Measurements from ENCODE around the gene BCO2.
"Not testable (repeated sequence)": the region's sequence is repeated elsewhere in the genome, so short reads cannot be mapped to it uniquely, and the experiment has no call there.

Gene BCO2

GRCh38 chr11:112167145-112167544 is 8.2 kb upstream of the BCO2 start, which contains the start of gene TEX12:
Gene TEX12 (plus strand): TSS chr11:112167372. CDS start chr11:112169269, 1,897 bp downstream.
- DNase-seq = no peak

- DNase-seq = no peak
Observed at GRCh38 chr11:112172362-112172994, 2.8 kb upstream of the BCO2 start.

DNA sequence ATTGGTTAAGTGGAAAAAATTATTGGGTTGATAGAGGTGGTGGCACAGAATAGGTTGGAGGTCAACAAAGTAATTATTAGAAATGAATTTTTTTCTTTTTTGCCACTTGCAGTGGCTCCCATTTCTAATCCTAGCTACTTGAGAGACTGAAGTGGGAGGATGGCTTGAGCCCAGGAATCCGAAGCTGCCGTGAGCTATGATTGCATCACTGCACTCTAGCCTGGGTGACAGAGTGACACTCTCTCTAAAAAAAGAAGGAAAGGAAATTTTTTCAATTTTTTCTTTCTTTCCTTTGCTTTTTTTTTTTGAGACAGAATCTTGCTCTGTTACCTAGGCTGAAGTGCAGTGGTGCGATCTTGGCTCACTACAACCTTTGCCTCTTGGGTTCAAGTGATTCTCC is 2.2 kb upstream of the BCO2 start:
- no peak for DNase-seq

GRCh38 chr11:112175599-112175952 is 264 bp downstream of the BCO2 start:
- no peak for DNase-seq

DNA sequence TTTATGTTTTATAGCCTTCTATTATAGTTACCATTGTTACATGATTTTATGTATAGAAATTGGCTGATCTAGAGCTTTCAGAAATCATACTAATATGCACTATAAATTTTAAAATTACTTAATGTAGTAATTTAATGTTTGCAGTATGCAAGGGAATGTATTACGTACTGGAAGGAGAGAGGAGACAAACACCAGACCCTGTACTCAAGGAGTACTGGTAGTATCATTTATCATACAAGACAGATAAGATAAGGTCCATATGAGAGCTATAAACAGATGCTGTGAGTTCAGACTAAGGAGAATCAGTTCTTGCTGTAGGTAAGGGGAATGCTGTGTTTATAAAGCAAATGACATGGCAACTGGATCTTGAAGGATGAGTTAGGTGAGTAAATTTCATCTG is 765 bp downstream of the BCO2 start:
- no peak for DNase-seq

GRCh38 chr11:112177589-112177988 is 2.3 kb downstream of the BCO2 start:
- DNase-seq = no peak

DNA sequence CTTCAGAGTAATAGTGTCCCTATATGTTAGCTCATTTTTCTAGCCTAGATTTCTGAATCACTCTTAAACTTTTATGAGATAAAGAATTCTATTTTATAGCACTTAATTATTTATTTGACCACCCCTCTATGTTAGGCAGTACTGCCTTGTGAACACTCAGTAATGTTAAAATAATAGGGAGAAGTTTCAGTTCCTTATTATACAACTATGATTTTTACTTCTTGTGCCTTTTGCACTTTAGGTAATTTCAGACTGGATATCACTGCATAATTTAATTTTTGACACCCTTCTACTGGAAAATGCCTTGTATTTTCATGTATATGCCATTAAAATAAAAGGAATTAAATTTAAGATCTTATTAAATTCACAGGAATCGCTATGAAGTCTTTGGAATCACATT is 3.1 kb downstream of the BCO2 start:
- DNase-seq = no peak

DNA sequence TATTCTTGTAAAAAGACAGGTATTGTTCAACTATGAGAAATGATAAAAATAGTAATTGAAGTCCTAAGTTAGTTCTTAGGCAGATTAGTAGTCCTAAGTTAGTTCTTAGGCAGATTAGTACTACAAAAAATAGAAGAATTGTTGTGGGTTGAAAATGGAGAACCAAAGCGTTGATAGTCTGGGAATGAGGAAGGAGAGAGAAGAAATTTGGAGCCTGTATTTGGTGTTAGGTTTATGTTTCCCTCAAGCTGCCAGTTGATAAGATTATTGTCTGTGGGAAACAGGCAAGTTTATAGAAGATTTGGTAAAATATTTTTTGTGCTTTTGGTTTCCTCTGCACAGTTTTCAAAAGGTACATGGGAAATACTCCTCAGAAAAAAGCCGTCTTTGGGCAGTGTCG is 3.6 kb downstream of the BCO2 start:
- no peak for DNase-seq

GRCh38 chr11:112179601-112180000 is 4.3 kb downstream of the BCO2 start:
- DNase-seq = no peak

DNA sequence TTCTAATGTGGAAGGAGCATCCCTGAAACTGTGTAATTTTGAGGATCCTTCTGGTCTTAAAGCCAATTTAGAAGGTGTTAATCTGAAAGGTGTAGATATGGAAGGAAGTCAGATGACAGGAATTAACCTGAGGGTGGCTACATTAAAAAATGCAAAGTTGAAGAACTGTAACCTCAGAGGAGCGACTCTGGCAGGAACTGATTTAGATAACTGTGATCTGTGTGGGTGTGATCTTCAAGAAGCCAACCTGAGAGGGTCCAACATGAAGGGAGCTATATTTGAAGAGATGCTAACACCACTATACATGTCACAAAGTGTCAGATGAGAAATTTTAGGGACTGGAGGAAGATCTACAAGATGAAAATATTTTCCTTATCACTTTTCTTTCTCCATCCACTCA is 7.6 kb downstream of the BCO2 start:
- DNase-seq = no peak

- DNase-seq = no peak
Observed at GRCh38 chr11:112185883-112186282, 10.6 kb downstream of the BCO2 start.

- DNase-seq = no peak
Observed at GRCh38 chr11:112186304-112186703, 11.0 kb downstream of the BCO2 start.

GRCh38 chr11:112195113-112195512 is 19.8 kb downstream of the BCO2 start:
- not testable (repeated sequence) for DNase-seq

DNA sequence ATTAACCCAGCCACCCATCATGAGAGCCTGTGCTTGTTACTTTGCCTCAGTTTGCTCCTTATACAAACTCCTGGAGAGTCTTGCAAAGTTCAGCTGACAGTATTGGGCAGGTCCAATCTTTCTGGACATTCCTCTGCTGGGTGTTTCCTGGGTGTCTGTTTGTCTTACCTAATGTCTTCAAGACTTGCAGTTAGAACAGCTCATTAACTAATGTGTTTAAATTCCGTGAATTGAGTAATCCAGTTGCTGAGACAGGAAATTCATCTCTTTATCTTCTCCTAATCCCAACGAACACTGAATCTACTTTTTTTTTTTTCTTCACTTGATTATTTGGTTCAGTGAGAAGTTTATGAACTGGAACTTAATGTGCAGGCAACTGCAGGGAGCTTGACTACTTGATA is 20.6 kb downstream of the BCO2 start:
- DNase-seq = no peak

- DNase-seq = no peak
Observed at GRCh38 chr11:112196519-112197087, 21.3 kb downstream of the BCO2 start.

DNA sequence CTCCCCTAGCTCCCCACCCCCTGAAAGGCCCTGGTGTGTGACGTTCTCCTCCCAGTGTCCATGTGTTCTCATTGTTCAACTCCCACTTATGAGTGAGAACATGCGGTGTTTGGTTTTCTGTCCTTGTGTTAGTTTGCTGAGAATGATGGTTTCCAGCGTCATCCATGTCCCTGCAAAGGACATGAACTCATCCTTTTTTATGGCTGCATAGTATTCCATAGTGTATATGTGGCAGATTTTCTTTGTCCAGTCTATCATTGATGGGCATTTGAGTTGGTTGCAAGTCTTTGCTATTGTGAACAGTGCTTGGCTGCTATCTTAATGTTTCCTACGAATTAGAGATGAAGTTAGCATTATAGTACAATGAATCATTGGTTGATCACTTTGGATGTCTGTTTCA is 23.8 kb downstream of the BCO2 start:
- DNase-seq = not testable (repeated sequence)

GRCh38 chr11:112200252-112200651 is 24.9 kb downstream of the BCO2 start:
- no peak for DNase-seq

GRCh38 chr11:112206071-112206470 is 30.8 kb downstream of the BCO2 start:
- DNase-seq = no peak

DNA sequence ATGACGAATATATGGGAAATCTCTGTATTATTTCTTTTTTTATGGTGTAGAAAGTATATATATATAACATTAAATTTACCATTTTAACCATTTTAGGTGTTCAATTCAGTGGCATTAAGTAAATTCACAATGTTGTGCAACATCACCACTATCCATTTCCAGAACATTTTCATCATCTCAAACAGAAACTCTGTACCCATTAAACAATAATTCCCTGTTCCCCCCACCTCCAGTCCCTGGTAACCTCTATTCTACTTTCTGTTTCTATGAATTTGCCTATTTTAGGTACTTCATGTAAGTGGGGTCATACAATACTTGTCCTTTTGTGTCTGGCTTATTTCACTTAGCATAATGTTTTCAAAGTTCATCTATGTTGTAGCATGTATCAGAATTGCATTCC is 35.6 kb downstream of the BCO2 start:
- DNase-seq = no peak

DNA sequence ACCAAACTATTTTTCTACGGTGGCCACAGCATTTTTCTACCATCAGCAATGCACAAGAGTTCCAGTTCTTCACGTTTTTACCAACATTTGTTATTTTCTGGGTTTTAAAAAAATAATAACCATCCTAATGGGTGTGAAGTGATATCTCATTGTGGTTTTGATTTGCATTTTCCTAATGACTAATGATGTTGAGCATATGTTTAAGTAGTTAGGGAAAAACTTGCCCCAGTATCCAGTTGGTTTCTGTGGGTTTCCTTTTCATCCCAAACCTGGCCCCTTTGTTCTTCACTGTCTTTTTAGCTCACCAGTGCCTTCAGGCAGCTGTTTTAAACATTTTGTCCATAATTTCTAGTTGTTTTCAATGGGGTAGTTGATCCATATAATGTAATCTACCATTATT is 36.2 kb downstream of the BCO2 start:
- DNase-seq = no peak

GRCh38 chr11:112212290-112212689 is 37.0 kb downstream of the BCO2 start:
- no peak for DNase-seq

GRCh38 chr11:112212710-112213109 is 37.4 kb downstream of the BCO2 start:
- no peak for DNase-seq

GRCh38 chr11:112213753-112214152 is 38.4 kb downstream of the BCO2 start:
- no peak for DNase-seq

- no peak for DNase-seq
Observed at GRCh38 chr11:112215621-112216020, 40.3 kb downstream of the BCO2 start.

- DNase-seq = no peak
Observed at GRCh38 chr11:112216561-112217105, 41.3 kb downstream of the BCO2 start.
